ENCODE measurements around the gene SYNE1.

The SYNE1 gene

GRCh38 chr6:152484806-152485205 lies 152.4 kb downstream of the SYNE1 start:
- no peak overlapping the region for H3K4me3 ChIP-seq (ENCODE audit: low read depth, low read length)
- TF ChIP-seq, protein P1, sequence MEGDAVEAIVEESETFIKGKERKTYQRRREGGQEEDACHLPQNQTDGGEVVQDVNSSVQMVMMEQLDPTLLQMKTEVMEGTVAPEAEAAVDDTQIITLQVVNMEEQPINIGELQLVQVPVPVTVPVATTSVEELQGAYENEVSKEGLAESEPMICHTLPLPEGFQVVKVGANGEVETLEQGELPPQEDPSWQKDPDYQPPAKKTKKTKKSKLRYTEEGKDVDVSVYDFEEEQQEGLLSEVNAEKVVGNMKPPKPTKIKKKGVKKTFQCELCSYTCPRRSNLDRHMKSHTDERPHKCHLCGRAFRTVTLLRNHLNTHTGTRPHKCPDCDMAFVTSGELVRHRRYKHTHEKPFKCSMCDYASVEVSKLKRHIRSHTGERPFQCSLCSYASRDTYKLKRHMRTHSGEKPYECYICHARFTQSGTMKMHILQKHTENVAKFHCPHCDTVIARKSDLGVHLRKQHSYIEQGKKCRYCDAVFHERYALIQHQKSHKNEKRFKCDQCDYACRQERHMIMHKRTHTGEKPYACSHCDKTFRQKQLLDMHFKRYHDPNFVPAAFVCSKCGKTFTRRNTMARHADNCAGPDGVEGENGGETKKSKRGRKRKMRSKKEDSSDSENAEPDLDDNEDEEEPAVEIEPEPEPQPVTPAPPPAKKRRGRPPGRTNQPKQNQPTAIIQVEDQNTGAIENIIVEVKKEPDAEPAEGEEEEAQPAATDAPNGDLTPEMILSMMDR (conservative IDR thresholded peaks at IDR 0.05; ENCODE audit: low read depth, low read length): no peak
- DNase-seq (ENCODE audit: low read depth): no peak

DNA sequence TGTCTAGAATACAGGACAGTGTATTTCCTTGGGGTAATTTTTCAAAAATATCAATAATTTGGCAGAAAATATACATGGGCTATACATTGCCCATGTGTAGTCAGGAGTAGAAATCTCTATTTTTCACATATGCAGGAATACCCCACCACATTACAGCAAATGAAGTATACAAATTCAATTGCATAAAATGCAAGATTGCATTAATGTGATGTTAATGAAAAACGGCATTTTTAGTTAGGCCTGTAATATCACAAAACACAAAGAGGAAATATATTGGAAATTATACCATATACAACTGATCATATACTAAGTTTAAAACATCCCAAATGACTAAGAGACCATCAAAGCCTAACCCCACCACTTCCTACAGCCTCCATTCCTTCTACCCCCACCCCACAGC lies 154.9 kb downstream of the SYNE1 start:
- DNase-seq (ENCODE audit: low read depth): no peak
- TF ChIP-seq, protein P1 (conservative IDR thresholded peaks at IDR 0.05; ENCODE audit: low read depth, low read length): no peak
- H3K4me3 ChIP-seq (ENCODE audit: low read depth, low read length): no peak overlapping the region

- DNase-seq (ENCODE audit: low read depth): no peak
- TF ChIP-seq, protein P1 (conservative IDR thresholded peaks at IDR 0.05; ENCODE audit: low read depth, low read length): no peak
- no peak overlapping the region for H3K4me3 ChIP-seq (ENCODE audit: low read depth, low read length)
These were observed 158.7 kb downstream of the SYNE1 start for GRCh38 chr6:152478377-152479010.

GRCh38 chr6:152474354-152474753 lies 162.8 kb downstream of the SYNE1 start:
- no peak for DNase-seq (ENCODE audit: low read depth)
- TF ChIP-seq, protein P1 (conservative IDR thresholded peaks at IDR 0.05; ENCODE audit: low read depth, low read length): no peak
- H3K4me3 ChIP-seq (ENCODE audit: low read depth, low read length): no peak overlapping the region

- no peak overlapping the region for H3K4me3 ChIP-seq (ENCODE audit: low read depth, low read length)
These were observed 164.8 kb downstream of the SYNE1 start for GRCh38 chr6:152472325-152472724.

DNA sequence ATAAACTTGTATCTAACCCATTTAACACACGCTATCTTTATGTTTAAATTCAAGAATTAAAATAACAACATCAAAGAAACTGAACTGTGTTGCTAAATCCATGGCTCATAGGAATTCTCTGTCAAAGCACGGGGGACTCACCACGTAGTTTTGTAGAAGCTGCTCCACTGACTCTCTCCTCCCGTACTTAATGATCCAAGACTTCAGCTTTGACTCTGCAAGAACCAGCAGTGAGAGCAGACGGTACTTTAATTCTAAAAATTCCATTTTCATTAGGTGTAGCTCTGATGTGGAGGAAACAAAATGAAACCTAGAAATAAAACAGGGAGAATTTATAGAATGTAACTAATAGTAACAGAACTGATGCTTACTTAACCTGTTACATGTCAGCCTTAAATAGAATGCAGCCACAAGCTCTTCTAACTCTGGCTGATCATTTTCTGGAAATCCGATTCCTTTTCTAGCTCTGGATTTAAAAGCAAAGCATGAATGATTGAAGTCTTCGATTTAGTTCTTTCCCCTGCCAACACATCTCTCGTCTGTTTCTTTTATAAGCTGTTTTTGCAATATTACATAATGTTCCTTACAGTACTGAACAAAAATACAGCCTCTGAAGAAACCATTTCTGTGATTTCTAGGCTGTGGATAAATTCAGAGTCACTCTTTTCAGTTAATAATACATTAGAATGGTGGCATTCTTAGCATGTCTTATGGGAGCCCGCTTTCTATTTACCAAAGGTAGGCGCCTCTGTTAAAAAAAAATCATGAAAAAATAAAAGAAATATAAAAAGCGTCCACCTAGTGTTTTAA lies 165.5 kb downstream of the SYNE1 start:
- TF ChIP-seq, protein P1 (conservative IDR thresholded peaks at IDR 0.05; ENCODE audit: low read depth, low read length): no peak
- no peak overlapping the region for H3K4me3 ChIP-seq (ENCODE audit: low read depth, low read length)
- DNase-seq (ENCODE audit: low read depth): peak; percentile 28

More at GRCh38 chr6:152472325-152472724, 164.8 kb downstream of the SYNE1 start:
- TF ChIP-seq, protein P1 (conservative IDR thresholded peaks at IDR 0.05; ENCODE audit: low read depth, low read length): no peak
- DNase-seq (ENCODE audit: low read depth): no peak

Data from choroid plexus epithelial cell (primary cell).